A673 (cell line): ENCODE data around the gene THRB. TPM values are rescaled to one million over a fixed set of nuclear protein-coding genes. Genes with fewer than 3 reads are reported as not detected.

Experiments used
- BruUV-seq: library from RNA; stranded (reverse); fragments of 400-500 nt; replicated peaks from 2 replicates; lab custom pipeline; 2021; lab: Mats Ljungman, UMichigan
- CTCF ChIA-PET: fragments of 300-600 bp; sonication (Branson Sonifier 250); formaldehyde crosslinking; loops from one replicate; lab custom pipeline; 2022; ENCODE audit warnings: antibody characterized with exemption; lab: Charles Lee
- POLR2A ChIA-PET: fragments of 300-600 bp; sonication (Branson Sonifier 250); formaldehyde crosslinking; loops from one replicate; lab custom pipeline; 2022; ENCODE audit warnings: antibody characterized with exemption; ENCODE audit not compliant: low non-redundant PET; lab: Charles Lee
- DNase-seq: peaks from one replicate; pipeline ENCODE4 v3.0.0-alpha.2; 2015; ENCODE audit warnings: low spot score
- H3K27ac ChIP-seq: fragments of 200-600 bp; sonication (generic); 2 replicates; pipeline ENCODE4 v1.5.1; 2016; ENCODE audit warnings: mixed run types, low read depth, mild to moderate bottlenecking, mixed read lengths, antibody characterized with exemption, low read length; ENCODE audit not compliant: poor library complexity, severe bottlenecking
- H3K27me3 ChIP-seq: fragments of 200-600 bp; sonication (generic); replicated peaks from 2 replicates; pipeline ENCODE4 v1.6.1; 2017; ENCODE audit warnings: mixed run types, low read depth, mild to moderate bottlenecking, mixed read lengths, antibody characterized with exemption, low read length; ENCODE audit not compliant: insufficient read depth, poor library complexity
- H3K36me3 ChIP-seq: fragments of 200-600 bp; sonication (generic); 2 replicates; pipeline ENCODE4 v1.6.1; 2016; ENCODE audit warnings: mixed run types, mild to moderate bottlenecking, mixed read lengths, antibody characterized with exemption, low read length; ENCODE audit not compliant: insufficient read depth, poor library complexity, severe bottlenecking
- H3K4me1 ChIP-seq: fragments of 200-600 bp; sonication (generic); 2 replicates; pipeline ENCODE4 v1.6.1; 2017; ENCODE audit warnings: mixed run types, mild to moderate bottlenecking, mixed read lengths, antibody characterized with exemption, low read length; ENCODE audit not compliant: insufficient read depth, poor library complexity, severe bottlenecking
- H3K4me3 ChIP-seq: fragments of 200-600 bp; sonication (generic); 2 replicates; pipeline ENCODE4 v1.5.1; 2016; ENCODE audit warnings: low read depth, mixed run types, mild to moderate bottlenecking, mixed read lengths, low read length; ENCODE audit not compliant: poor library complexity, severe bottlenecking
- H3K9me3 ChIP-seq: fragments of 200-600 bp; sonication (generic); 2 replicates; pipeline ENCODE4 v1.6.1; 2016; ENCODE audit warnings: mixed run types, low read depth, mild to moderate bottlenecking, mixed read lengths, antibody characterized with exemption, low read length; ENCODE audit not compliant: poor library complexity, severe bottlenecking
- CTCF ChIP-seq: fragments of 300-800, 200-600 bp; sonication (generic); conservative IDR thresholded peaks from 2 replicates; pipeline ENCODE4 v1.5.1; 2017; ENCODE audit warnings: low read depth, mild to moderate bottlenecking, antibody characterized with exemption, low read length, moderate library complexity, mixed read lengths
- EZH2 ChIP-seq: fragments of 200-600 bp; sonication (generic); IDR thresholded peaks from 2 replicates; pipeline ENCODE4 v1.6.1; 2017; ENCODE audit warnings: borderline replicate concordance, low read depth, mild to moderate bottlenecking, mixed read lengths, antibody characterized with exemption, low read length; ENCODE audit not compliant: poor library complexity, severe bottlenecking
- intact Hi-C: fragments of 100-400 bp; cut with micrococcal nuclease; formaldehyde crosslinking; loops from one replicate; pipeline ENCODE4 v1.10.0; 2022; ENCODE audit not compliant: unreplicated experiment
- total RNA-seq: library from RNA; stranded (reverse); gene quantifications from 2 replicates; pipeline ENCODE4 v1.2.3, GENCODE V29; 2021

THRB gene
- total RNA-seq, 1 experiment from 2014 or later = 0.11 TPM

GRCh38 chr3:24490151-24490550 is 4.5 kb downstream of the THRB start:
- no TSS peak for BruUV-seq
- no peak for DNase-seq
- H3K4me3 ChIP-seq = no peak overlapping the region
- CTCF ChIA-PET = no interaction called here
- no peak overlapping the region for H3K27ac ChIP-seq
- H3K9me3 ChIP-seq = no peaks in the 10 kb centered on the region
- H3K36me3 ChIP-seq = no peaks in the 10 kb centered on the region
- H3K4me1 ChIP-seq = peaks cover 11% of the 10 kb centered on the region
- TF ChIP-seq EZH2 (no peak), CTCF (no peak)
- H3K27me3 ChIP-seq = peaks cover 52% of the 10 kb centered on the region
- intact Hi-C loops = loop anchor here (10.0 kb wide), 1 partner anchor 225 kb away; no protein-coding TSS in a partner anchor
- POLR2A ChIA-PET = interaction anchor here (0.6 kb wide), 1 partner anchor 641 kb away, joined by 3 read pairs; no protein-coding TSS in a partner anchor

GRCh38 chr3:24487325-24488262 is 7.1 kb downstream of the THRB start:
- H3K9me3 ChIP-seq = no peaks in the 10 kb centered on the region
- H3K36me3 ChIP-seq = no peaks in the 10 kb centered on the region
- H3K27ac ChIP-seq = no peak overlapping the region
- no peak for TF ChIP-seq EZH2
- TF ChIP-seq CTCF = no peak
- no peak overlapping the region for H3K4me3 ChIP-seq
- no TSS peak for BruUV-seq
- intact Hi-C loops = no loop called here
- DNase-seq = no peak
- CTCF ChIA-PET = no interaction called here
- POLR2A ChIA-PET = no interaction called here
- no peaks in the 10 kb centered on the region for H3K4me1 ChIP-seq
- peaks cover 26% of the 10 kb centered on the region for H3K27me3 ChIP-seq

GRCh38 chr3:24485511-24485910 is 9.1 kb downstream of the THRB start:
- Histone ChIP-seq H3K27me3 (peaks cover 12% of the 10 kb centered on the region), H3K27ac (no peak overlapping the region), H3K36me3 (no peaks in the 10 kb centered on the region), H3K4me3 (no peak overlapping the region), H3K4me1 (no peaks in the 10 kb centered on the region), H3K9me3 (no peaks in the 10 kb centered on the region)
- no peak for TF ChIP-seq EZH2
- TF ChIP-seq CTCF = no peak
- intact Hi-C loops = no loop called here
- POLR2A ChIA-PET = no interaction called here
- no peak for DNase-seq
- CTCF ChIA-PET = no interaction called here
- no TSS peak for BruUV-seq
